ENCODE measurements around the gene SLC22A25. TPM values are rescaled to one million over a fixed set of nuclear protein-coding genes. Genes with fewer than 3 reads are reported as not detected.

The SLC22A25 gene
- total RNA-seq, 1 experiment from 2014 or later = not detected

DNA sequence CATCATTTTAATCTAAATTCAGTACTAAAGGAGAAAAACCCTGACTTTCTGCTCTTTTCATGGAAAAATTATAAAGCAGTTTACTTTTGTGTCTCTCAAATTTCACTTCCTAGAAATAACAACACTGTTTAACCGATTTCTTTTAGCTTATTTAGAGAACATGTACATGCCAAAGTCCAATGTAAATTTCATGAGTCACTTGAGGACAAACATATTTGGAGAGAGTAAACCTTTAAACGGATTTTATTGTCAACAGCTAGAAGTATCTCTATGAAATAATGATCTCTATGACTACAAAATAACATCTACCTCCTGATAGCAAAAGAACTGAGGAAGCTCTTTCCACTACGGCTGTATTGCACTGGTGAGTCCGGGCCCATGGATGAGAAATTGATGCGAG lies 46.3 kb upstream of the SLC22A25 start:
- Histone ChIP-seq H3K18ac (ENCODE audit: insufficient read length, low read depth, low read length) (no peak overlapping the region), H3K56ac (ENCODE audit: insufficient read length, low read depth, low read length) (no peak overlapping the region), H4K20me1 (ENCODE audit: control insufficient read depth, insufficient read depth, insufficient read length) (no peaks in the 10 kb centered on the region), H3K23me2 (ENCODE audit: insufficient read length, low read depth, low read length, poor library complexity, severe bottlenecking) (no peaks in the 10 kb centered on the region), H3K9ac (ENCODE audit: extremely low read depth, insufficient read length, low read length) (no peak overlapping the region), H3K4me1 (ENCODE audit: insufficient read depth, low read length) (no peaks in the 10 kb centered on the region), H4K5ac (ENCODE audit: insufficient read length, low read depth, low read length) (no peak overlapping the region), H3K79me2 (ENCODE audit: insufficient read depth, low read length) (no peaks in the 10 kb centered on the region), H3K79me1 (ENCODE audit: insufficient read depth, low read depth, low read length, poor library complexity, severe bottlenecking) (no peaks in the 10 kb centered on the region), H2BK15ac (ENCODE audit: low read depth, low read length) (no peak overlapping the region), H3K27ac (ENCODE audit: insufficient read length, low read depth, low read length) (no peak overlapping the region), H3K4me2 (ENCODE audit: insufficient read depth, insufficient read length, low read length) (no peak overlapping the region), H2BK120ac (ENCODE audit: low read depth, low read length, poor library complexity, severe bottlenecking) (no peak overlapping the region), H3K27me3 (ENCODE audit: insufficient read depth, low read length) (no peaks in the 10 kb centered on the region), H2AK5ac (ENCODE audit: insufficient read length, low read length) (no peak overlapping the region), H2AFZ (ENCODE audit: low read length) (no peak overlapping the region), H4K91ac (ENCODE audit: insufficient read length, low read depth, low read length) (no peak overlapping the region), H3K14ac (ENCODE audit: insufficient read depth, low read length) (no peak overlapping the region), H3T11ph (ENCODE audit: low read length) (no peak overlapping the region), H4K8ac (replicated peaks; ENCODE audit: insufficient read length, low read depth, low read length) (no peak overlapping the region), H3K23ac (ENCODE audit: insufficient read length, low read depth, low read length) (no peak overlapping the region), H3K9me3 (ENCODE audit: control insufficient read depth, low read depth, low read length) (no peaks in the 10 kb centered on the region), H3K4ac (ENCODE audit: low read depth, low read length) (no peak overlapping the region), H2BK5ac (ENCODE audit: insufficient read length, low read length) (no peak overlapping the region), H2BK12ac (ENCODE audit: insufficient read length, low read depth, low read length) (no peak overlapping the region), H2BK20ac (ENCODE audit: low read depth, low read length, poor library complexity, severe bottlenecking) (no peak overlapping the region)
- Mint-ChIP-seq H3K27ac (no peak overlapping the region), H3K9me3 (peaks cover 6 to 14% of the 10 kb centered on the region in 2 experiments; a peak in 4 of 5 replicates), H3K4me1 (no peaks in the 10 kb centered on the region), H3K36me3 (ENCODE audit: insufficient read depth in 1 of 3, low read depth in 3 of 3) (no peaks in the 10 kb centered on the region; a peak in 2 of 7 replicates), H3K4me3 (no peak overlapping the region), H3K27me3 (ENCODE audit: low read depth) (0 out of 2 replicates have a peak, but pooled peaks cover 2% of the 10 kb centered on the region)
- no CpG with 5 or more reads among the region's 5 CpGs for WGBS (ENCODE audit: extremely low coverage, insufficient read length, low lambda C conversion rate)
- TF ChIP-seq, protein P1, sequence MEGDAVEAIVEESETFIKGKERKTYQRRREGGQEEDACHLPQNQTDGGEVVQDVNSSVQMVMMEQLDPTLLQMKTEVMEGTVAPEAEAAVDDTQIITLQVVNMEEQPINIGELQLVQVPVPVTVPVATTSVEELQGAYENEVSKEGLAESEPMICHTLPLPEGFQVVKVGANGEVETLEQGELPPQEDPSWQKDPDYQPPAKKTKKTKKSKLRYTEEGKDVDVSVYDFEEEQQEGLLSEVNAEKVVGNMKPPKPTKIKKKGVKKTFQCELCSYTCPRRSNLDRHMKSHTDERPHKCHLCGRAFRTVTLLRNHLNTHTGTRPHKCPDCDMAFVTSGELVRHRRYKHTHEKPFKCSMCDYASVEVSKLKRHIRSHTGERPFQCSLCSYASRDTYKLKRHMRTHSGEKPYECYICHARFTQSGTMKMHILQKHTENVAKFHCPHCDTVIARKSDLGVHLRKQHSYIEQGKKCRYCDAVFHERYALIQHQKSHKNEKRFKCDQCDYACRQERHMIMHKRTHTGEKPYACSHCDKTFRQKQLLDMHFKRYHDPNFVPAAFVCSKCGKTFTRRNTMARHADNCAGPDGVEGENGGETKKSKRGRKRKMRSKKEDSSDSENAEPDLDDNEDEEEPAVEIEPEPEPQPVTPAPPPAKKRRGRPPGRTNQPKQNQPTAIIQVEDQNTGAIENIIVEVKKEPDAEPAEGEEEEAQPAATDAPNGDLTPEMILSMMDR (conservative IDR thresholded peaks at IDR 0.05) = no peak
- DNase-seq = no peak

Data from H9 (cell line).